ENCODE results near the gene ANK3. TPM values are rescaled to one million over a fixed set of nuclear protein-coding genes. Genes with fewer than 3 reads are reported as not detected.

ANK3 gene
- total RNA-seq, 1 experiment from 2014 or later, result 69.6 TPM

- no peaks in the 10 kb centered on the region for H3K27me3 Mint-ChIP-seq (ENCODE audit: low read depth)
- no peak for TF ChIP-seq STAT6 (CRISPR knock-in tag; conservative IDR thresholded peaks at IDR 0.05; ENCODE audit: low read depth)
- no peak for TF ChIP-seq TEAD1 (CRISPR knock-in tag; IDR thresholded peaks at IDR 0.05)
- TF ChIP-seq USF2 (CRISPR knock-in tag; IDR thresholded peaks at IDR 0.05), result no peak
- TF ChIP-seq TP53 (CRISPR knock-in tag; IDR thresholded peaks at IDR 0.05), result no peak
- no peak for TF ChIP-seq HMGXB4 (CRISPR knock-in tag; IDR thresholded peaks at IDR 0.05)
- TF ChIP-seq MYBL2 (CRISPR knock-in tag; IDR thresholded peaks at IDR 0.05), result no peak
- no peak for TF ChIP-seq NFE2L1 (CRISPR knock-in tag; IDR thresholded peaks at IDR 0.05)
- no peak for TF ChIP-seq CBFB (CRISPR knock-in tag; IDR thresholded peaks at IDR 0.05; ENCODE audit: low read depth)
- ChIA-PET CTCF (no interaction called here), POLR2A (no interaction called here)
- no peaks in the 10 kb centered on the region for H3K36me3 Mint-ChIP-seq
- no peaks in the 10 kb centered on the region for H3K9me3 Mint-ChIP-seq
- H3K4me1 Mint-ChIP-seq, result peaks cover 12% of the 10 kb centered on the region
- ATAC-seq, result no peak
- no peak overlapping the region for H3K4me3 Mint-ChIP-seq
- no peak overlapping the region for H3K27ac Mint-ChIP-seq
- DNase-seq (ENCODE audit: low spot score), result no peak
Measured at GRCh38 chr10:60403168-60403873, 13.6 kb upstream of the ANK3 start.

GRCh38 chr10:60400366-60400765, 10.7 kb upstream of the ANK3 start:
- H3K4me3 Mint-ChIP-seq, result no peak overlapping the region
- no peak overlapping the region for H3K27ac Mint-ChIP-seq
- peaks cover 10% of the 10 kb centered on the region for H3K4me1 Mint-ChIP-seq
- H3K36me3 Mint-ChIP-seq, result no peaks in the 10 kb centered on the region
- CTCF ChIA-PET, result no interaction called here
- no peaks in the 10 kb centered on the region for H3K9me3 Mint-ChIP-seq
- POLR2A ChIA-PET, result interaction anchor here (1.0 kb wide), 1 partner anchor 25 kb away, joined by 3 read pairs; no protein-coding TSS in a partner anchor
- no peak for ATAC-seq
- no peaks in the 10 kb centered on the region for H3K27me3 Mint-ChIP-seq (ENCODE audit: low read depth)
- no peak for DNase-seq (ENCODE audit: low spot score)
- TF ChIP-seq ATF2 (CRISPR knock-in tag; IDR thresholded peaks at IDR 0.05; ENCODE audit: borderline replicate concordance, low read depth) (no peak), ZNF532 (CRISPR knock-in tag; IDR thresholded peaks at IDR 0.05; ENCODE audit: borderline replicate concordance) (no peak), ZBTB21 (CRISPR knock-in tag; IDR thresholded peaks at IDR 0.05; ENCODE audit: borderline replicate concordance) (no peak), NR2C2 (CRISPR knock-in tag; IDR thresholded peaks at IDR 0.05) (no peak), ATF3 (CRISPR knock-in tag; conservative IDR thresholded peaks at IDR 0.05) (no peak), PRDM15 (CRISPR knock-in tag; IDR thresholded peaks at IDR 0.05) (no peak), ESRRA (CRISPR knock-in tag; IDR thresholded peaks at IDR 0.05; ENCODE audit: borderline replicate concordance) (no peak), MLX (CRISPR knock-in tag; IDR thresholded peaks at IDR 0.05) (no peak)

Measured in WTC11 (cell line).